GM12878 (cell line): ENCODE data around the gene PHACTR3.

Experiments used
- ATF3 ChIP-seq: IDR thresholded peaks from 2 replicates; pipeline ENCODE4 v1.6.1; 2011; ENCODE audit warnings: low read depth, mild to moderate bottlenecking, low read length, moderate library complexity, borderline replicate concordance; ENCODE audit errors: extremely low read depth
- CTCF ChIP-seq, 3 experiments: IDR thresholded peaks in 2 of 3; conservative IDR thresholded peaks in 1 of 3; 2 replicates each; pipeline ENCODE4 v1.5.1; 2011; ENCODE audit warnings: low read depth in 3 of 3, low read length in 3 of 3, mild to moderate bottlenecking in 3 of 3, control low read depth in 2 of 3, moderate library complexity in 2 of 3, inconsistent platforms in 1 of 3, mixed read lengths in 1 of 3; ENCODE audit not compliant: control insufficient read depth in 2 of 3, insufficient read depth in 1 of 3; ENCODE audit errors: extremely low read depth in 1 of 3
- ETV6 ChIP-seq, 2 experiments: fragments of 450-650 bp in 1 of 2; IDR thresholded peaks in 1 of 2; conservative IDR thresholded peaks in 1 of 2; 2 replicates each; pipeline ENCODE4 v1.6.1; 2014; ENCODE audit warnings: antibody characterized with exemption in 1 of 2, borderline replicate concordance in 1 of 2, low read depth in 1 of 2, mild to moderate bottlenecking in 1 of 2, moderate library complexity in 1 of 2
- PKNOX1 ChIP-seq: fragments of 450-650 bp; IDR thresholded peaks from 2 replicates; pipeline ENCODE4 v1.6.1; 2016; ENCODE audit warnings: mild to moderate bottlenecking
- RFX5 ChIP-seq: IDR thresholded peaks from 2 replicates; pipeline ENCODE4 v1.6.1; 2011; ENCODE audit warnings: low read depth, low read length, improper control_type of control experiment

- no peak for TF ChIP-seq RFX5
- no peak for TF ChIP-seq CTCF (IDR thresholded peaks at IDR 0.05 in 2 of 3, conservative IDR thresholded peaks at IDR 0.05 in 1 of 3; ENCODE audit: control insufficient read depth in 2 of 3, extremely low read depth in 1 of 3, insufficient read depth in 1 of 3, low read depth in 3 of 3, low read length in 3 of 3)
- no peak for TF ChIP-seq ETV6 (conservative IDR thresholded peaks at IDR 0.05 in 1 of 2, IDR thresholded peaks at IDR 0.05 in 1 of 2; ENCODE audit: borderline replicate concordance in 1 of 2, low read depth in 1 of 2)
- TF ChIP-seq ATF3 = no peak
- no peak for TF ChIP-seq PKNOX1
Observed at GRCh38 chr20:59720013-59720412, 115.7 kb downstream of the PHACTR3 start.
